ENCODE results near the gene PRRX2.

The PRRX2 gene

DNA sequence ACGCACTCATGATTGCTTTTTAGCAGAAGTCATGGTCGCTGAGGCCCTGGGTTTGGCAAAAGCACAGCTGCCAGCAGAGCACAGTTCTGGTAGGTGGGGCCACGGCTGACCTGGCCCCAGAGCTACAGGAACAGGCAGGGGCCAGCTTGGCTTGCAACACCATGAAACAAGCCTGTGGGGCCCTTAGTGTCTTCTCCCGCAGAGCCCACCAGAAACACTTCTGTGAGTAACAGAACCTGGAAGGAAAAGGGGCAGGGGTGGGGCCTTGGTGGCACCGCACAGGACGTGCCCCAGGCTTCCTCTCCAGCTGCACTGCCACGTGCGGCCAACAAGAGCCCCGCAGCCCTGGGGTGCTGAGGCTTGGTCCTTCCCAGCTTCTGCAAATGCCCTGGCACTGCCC lies 28.3 kb upstream of the PRRX2 start:
- no peak overlapping the region for H3K4me3 ChIP-seq (ENCODE audit: low read length)
- no peak overlapping the region for H3K9ac ChIP-seq (ENCODE audit: low read depth, low read length)
- H3K4me1 ChIP-seq (ENCODE audit: insufficient read depth, low read length) = peaks cover 2% of the 10 kb centered on the region; the same call in 1 of the 2 replicates
- WGBS = 93% methylated on average over 9 of the region's 9 CpGs
- no peak overlapping the region for H3K27ac ChIP-seq (ENCODE audit: low read depth, low read length)
- no peaks in the 10 kb centered on the region for H3K9me3 ChIP-seq (ENCODE audit: insufficient read depth, low read depth, low read length)
- peaks cover 68% of the 10 kb centered on the region for H3K36me3 ChIP-seq (ENCODE audit: insufficient read depth, low read length)
- H3K27me3 ChIP-seq (ENCODE audit: insufficient read depth, low read length) = no peaks in the 10 kb centered on the region

DNA sequence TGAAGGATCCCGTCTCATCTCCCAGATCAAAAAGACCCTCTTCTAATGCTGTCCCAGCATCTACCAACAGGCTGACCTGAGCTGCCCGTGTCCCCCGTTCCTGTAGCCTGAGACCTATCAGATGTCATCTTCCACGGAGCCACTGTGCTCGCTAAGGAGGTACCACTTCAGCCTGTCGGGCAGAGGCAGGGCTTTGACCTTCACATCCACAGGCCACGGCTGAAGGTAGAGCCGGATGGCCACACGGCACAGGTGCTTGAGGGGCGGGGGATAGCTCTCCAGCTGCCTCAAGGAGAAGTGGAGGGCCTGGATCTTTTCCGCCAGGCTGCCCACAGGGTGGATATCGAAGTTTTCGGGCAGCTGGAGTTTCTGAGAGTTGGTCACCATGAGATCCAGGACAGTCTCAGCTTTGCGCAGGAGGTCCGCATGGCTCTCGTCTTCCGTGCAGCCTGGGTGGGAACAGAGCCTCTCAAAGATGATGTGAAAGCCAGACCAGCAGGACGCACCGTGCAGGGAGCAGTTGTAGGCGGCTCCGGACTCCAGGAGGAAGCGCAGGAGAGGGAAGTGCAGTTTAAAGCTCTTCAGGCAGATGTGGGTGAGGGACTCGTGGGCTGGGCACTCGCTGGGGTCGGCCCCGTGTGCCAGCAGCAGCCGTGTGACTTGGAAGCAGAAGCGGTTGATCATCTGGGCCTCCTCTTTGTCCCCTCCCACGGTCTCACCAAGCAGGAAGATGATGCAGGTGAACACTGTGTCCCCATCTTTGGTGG lies 27.6 kb upstream of the PRRX2 start:
- peaks cover 61% of the 10 kb centered on the region for H3K36me3 ChIP-seq (ENCODE audit: insufficient read depth, low read length)
- no peaks in the 10 kb centered on the region for H3K27me3 ChIP-seq (ENCODE audit: insufficient read depth, low read length)
- no peak overlapping the region for H3K27ac ChIP-seq (ENCODE audit: low read depth, low read length)
- no peak overlapping the region for H3K9ac ChIP-seq (ENCODE audit: low read depth, low read length)
- H3K4me3 ChIP-seq (ENCODE audit: low read length) = no peak overlapping the region
- no peaks in the 10 kb centered on the region for H3K9me3 ChIP-seq (ENCODE audit: insufficient read depth, low read depth, low read length)
- peaks cover 2% of the 10 kb centered on the region; the same call in 1 of the 2 replicates for H3K4me1 ChIP-seq (ENCODE audit: insufficient read depth, low read length)
- 90% methylated on average over 29 of the region's 29 CpGs for WGBS

DNA sequence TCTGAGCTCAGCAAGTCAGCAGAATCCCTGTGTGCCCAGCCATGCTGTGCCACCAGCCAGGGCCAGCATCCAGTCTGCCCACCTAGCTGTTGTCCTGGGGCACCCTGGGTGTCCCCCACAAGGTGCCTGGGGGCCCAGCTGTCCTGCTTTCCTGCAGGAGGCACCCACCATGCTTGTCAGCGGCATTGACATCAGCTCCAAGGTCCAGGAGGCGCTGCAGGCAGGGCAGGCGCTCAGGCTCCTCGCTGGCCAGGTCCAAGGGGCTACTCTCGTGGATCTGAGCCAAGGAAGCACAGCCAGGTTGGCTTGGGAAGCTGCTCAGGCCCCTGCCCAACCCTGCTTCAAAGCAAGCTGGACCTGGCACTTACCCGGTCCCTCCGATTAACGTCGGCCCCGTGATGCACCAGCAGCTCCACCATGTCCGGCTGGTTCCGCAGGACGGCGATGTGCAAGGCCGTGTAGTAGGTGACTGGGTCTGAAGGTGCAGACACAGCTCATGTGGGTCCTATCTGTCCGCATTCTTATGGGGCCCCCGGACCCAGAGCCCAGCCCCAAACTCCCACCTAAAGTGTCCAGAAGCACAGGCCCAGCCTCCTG lies 26.3 kb upstream of the PRRX2 start:
- Histone ChIP-seq H3K27me3 (ENCODE audit: insufficient read depth, low read length) (no peaks in the 10 kb centered on the region), H3K4me1 (ENCODE audit: insufficient read depth, low read length) (peaks cover 2% of the 10 kb centered on the region; the same call in 1 of the 2 replicates), H3K9me3 (ENCODE audit: insufficient read depth, low read depth, low read length) (no peaks in the 10 kb centered on the region), H3K36me3 (ENCODE audit: insufficient read depth, low read length) (peaks cover 48% of the 10 kb centered on the region), H3K9ac (ENCODE audit: low read depth, low read length) (no peak overlapping the region), H3K27ac (ENCODE audit: low read depth, low read length) (no peak overlapping the region), H3K4me3 (ENCODE audit: low read length) (no peak overlapping the region)
- 95% methylated on average over 17 of the region's 17 CpGs for WGBS

DNA sequence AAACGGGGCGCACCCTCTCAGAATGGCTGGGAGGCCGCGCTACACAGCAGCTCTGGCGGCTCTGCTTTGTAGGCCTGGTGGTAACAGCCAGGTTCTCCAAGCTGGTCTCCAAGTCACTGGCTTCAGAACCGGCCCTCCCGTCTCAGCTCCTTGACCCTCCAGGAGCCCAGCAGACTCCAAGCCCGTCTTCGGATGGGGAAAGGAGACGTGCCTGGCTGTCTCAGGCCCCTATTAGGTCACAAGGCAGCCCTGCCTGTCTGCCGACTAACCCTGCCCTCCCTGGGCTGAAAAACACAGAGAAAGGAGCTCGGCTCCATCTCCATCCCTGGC lies 25.7 kb upstream of the PRRX2 start:
- Histone ChIP-seq H3K4me1 (ENCODE audit: insufficient read depth, low read length) (peaks cover 2% of the 10 kb centered on the region; the same call in 1 of the 2 replicates), H3K27me3 (ENCODE audit: insufficient read depth, low read length) (no peaks in the 10 kb centered on the region), H3K4me3 (ENCODE audit: low read length) (no peak overlapping the region), H3K36me3 (ENCODE audit: insufficient read depth, low read length) (peaks cover 42% of the 10 kb centered on the region), H3K27ac (ENCODE audit: low read depth, low read length) (no peak overlapping the region), H3K9me3 (ENCODE audit: insufficient read depth, low read depth, low read length) (no peaks in the 10 kb centered on the region), H3K9ac (ENCODE audit: low read depth, low read length) (no peak overlapping the region)
- 90% methylated on average over 12 of the region's 12 CpGs for WGBS

DNA sequence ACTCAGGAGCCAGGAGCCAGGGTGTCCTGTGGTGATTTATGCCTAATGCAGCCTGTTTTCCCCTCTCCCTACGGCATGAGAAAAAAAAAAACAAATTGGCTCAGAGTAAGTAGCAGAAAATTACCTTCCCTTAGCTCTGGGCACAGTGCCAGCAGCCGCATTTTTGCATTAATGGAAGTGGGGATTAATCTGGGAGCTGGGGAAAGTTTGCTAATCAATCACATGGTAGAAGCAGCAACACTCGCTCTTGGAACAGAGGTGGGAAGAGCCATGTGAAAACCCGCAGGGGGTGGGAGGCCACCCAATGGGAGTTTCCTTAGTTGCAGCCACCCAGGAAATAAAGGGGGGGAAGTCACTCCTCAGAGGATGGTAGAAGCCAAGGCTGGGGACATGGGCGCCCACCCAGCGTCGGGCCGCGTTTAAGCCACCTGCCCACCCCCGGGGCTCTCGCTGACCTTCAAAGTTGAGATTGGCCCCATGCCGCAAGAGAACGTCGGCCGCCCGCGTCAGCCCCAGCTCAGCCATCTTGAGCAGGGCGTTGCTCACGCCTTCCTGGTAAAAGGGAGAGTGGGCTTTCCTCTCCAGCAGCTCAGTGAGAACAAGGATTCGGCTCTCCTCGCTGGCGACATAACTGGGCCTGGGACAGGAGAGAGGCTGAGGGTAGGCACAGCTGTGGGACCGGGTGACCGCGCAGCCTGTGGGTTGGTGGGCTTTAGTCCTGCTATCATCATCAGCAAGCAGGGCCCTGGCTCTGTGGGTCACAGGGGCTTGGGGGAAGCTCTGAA lies 25.2 kb upstream of the PRRX2 start:
- 91% methylated on average over 25 of the region's 25 CpGs for WGBS
- Histone ChIP-seq H3K36me3 (ENCODE audit: insufficient read depth, low read length) (peaks cover 36% of the 10 kb centered on the region), H3K27ac (ENCODE audit: low read depth, low read length) (no peak overlapping the region), H3K27me3 (ENCODE audit: insufficient read depth, low read length) (no peaks in the 10 kb centered on the region), H3K9ac (ENCODE audit: low read depth, low read length) (no peak overlapping the region), H3K4me3 (ENCODE audit: low read length) (peak overlapping the region; percentile 95; the same call in 1 of the 2 replicates), H3K9me3 (ENCODE audit: insufficient read depth, low read depth, low read length) (no peaks in the 10 kb centered on the region), H3K4me1 (ENCODE audit: insufficient read depth, low read length) (peaks cover 2% of the 10 kb centered on the region; the same call in 1 of the 2 replicates)

DNA sequence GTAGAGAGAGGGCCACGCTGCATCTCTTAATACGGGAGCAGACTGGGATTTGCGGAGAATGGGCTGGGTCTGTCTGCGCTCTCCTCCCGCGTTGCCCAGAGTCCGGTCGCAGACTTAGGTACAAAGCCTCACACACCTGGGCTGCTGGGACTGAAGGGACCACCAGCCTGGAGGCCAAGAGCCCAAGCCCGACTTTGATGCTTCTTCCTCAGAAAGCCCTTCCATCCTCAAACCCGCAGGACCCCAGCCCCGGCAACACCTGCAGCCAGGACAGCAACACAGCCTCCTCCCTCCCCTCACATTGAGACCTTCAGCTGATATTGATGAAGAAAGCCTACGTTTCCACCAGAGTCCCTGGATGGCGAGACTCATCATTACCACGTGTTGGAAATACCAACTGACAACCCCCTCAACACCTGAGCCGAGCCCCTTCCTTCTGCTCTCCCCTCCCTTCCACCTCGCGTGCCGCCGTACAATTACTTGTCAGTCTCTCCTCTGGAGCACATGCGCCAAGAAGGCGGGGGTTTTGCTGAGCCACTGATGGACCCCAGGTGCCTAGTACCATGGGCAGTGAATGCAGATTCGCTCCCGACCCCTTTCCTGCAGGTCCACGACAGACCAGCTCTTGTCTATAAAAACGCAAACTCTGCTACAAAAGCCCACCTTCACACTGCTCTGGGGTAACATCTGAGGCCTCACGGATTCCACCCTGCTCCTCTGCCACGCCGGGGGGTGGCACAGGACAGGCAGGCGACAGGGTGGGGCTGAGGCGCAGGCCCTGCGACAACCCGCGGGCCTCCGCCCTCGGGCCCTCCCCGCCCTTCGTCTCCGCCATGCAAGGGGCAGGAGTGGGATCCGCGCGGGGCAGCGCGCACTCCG lies 24.3 kb upstream of the PRRX2 start:
- Histone ChIP-seq H3K9me3 (ENCODE audit: insufficient read depth, low read depth, low read length) (no peaks in the 10 kb centered on the region), H3K36me3 (ENCODE audit: insufficient read depth, low read length) (peaks cover 30% of the 10 kb centered on the region), H3K27me3 (ENCODE audit: insufficient read depth, low read length) (no peaks in the 10 kb centered on the region), H3K4me1 (ENCODE audit: insufficient read depth, low read length) (peaks cover 2% of the 10 kb centered on the region; the same call in 1 of the 2 replicates), H3K4me3 (ENCODE audit: low read length) (peak overlapping the region; percentile 95), H3K27ac (ENCODE audit: low read depth, low read length) (no peak overlapping the region), H3K9ac (ENCODE audit: low read depth, low read length) (peak overlapping the region; percentile 80)
- WGBS = 27% methylated on average over 44 of the region's 44 CpGs

DNA sequence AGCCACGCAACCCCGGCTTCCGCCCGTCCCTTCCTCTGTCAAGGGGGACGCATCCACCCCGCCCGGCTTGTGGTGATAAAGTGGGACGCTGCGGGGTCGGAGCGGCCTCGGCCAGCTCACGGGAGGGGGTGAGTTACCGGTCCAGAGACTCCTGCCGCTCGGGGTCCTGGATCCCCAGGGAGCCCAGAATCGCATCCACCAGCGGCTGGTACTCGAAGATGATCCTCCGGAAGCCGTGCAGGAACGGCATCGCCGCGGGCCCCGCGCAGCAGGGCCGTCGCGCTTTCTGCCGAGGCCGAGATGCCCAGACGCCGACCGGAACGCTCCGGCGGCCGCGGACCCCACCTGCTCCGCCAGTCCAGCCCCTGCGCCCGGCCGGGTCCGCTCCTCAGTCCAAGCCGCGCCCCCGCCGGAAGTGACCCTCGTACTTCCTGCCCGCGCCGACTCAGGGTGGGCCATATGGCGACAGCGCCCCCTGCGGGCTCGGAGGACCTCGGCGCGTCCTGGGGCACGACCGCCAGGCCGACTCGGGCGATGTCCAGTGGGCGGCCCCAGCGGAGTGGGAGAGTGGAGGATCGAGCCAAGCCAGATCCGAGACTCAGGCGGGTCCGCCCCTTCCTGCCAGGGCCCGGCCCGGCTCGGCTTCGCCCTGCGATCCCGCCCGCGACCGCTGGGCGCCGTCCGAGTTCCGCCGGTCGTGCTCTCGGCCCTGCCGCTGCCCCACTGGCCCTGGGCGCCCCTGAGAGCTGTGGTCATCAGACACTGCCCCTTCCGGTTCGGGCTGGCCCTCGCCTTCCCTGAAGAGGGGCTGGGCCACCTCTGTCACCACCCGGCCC lies 23.5 kb upstream of the PRRX2 start, which contains the start of gene ASB6:
Gene ASB6, minus strand, starts transcription at position 402 of the 836 bp plus-strand sequence. Its CDS starts 152 bp downstream, at position 250.
- H3K27me3 ChIP-seq (ENCODE audit: insufficient read depth, low read length) = no peaks in the 10 kb centered on the region
- H3K27ac ChIP-seq (ENCODE audit: low read depth, low read length) = peak within 1 kb of the TSS; percentile 52
- H3K9me3 ChIP-seq (ENCODE audit: insufficient read depth, low read depth, low read length) = no peaks in the 10 kb centered on the region
- peak within 1 kb of the TSS; percentile 95 for H3K4me3 ChIP-seq (ENCODE audit: low read length)
- peaks cover 25% of the 10 kb centered on the region for H3K36me3 ChIP-seq (ENCODE audit: insufficient read depth, low read length)
- H3K9ac ChIP-seq (ENCODE audit: low read depth, low read length) = peak within 1 kb of the TSS; percentile 80
- WGBS = under 1% methylated on average over 93 of the region's 93 CpGs
- peaks cover 2% of the 10 kb centered on the region; the same call in 1 of the 2 replicates for H3K4me1 ChIP-seq (ENCODE audit: insufficient read depth, low read length)

DNA sequence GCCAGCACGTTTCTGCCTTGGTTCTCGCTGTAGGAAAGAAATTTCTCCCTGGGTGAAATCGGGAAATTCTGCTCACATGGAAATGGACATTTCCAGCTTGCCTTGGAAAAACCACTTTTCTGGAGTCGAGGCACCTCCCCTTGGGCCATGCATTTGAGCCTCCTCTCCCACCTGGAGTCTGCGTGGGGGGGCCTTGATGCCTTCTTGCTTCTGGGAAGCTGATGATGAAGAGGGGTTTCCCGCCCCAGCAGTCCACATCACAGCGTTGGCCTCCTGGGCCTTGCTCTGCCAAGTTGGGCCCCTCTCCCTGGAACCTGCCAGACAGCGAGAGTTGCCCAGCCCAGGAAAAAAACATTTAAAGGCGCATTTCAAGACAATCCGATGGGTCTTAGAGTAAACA lies 21.7 kb upstream of the PRRX2 start:
- H3K27me3 ChIP-seq (ENCODE audit: insufficient read depth, low read length) = no peaks in the 10 kb centered on the region
- peaks cover 8% of the 10 kb centered on the region for H3K36me3 ChIP-seq (ENCODE audit: insufficient read depth, low read length)
- peaks cover 2% of the 10 kb centered on the region; the same call in 1 of the 2 replicates for H3K4me1 ChIP-seq (ENCODE audit: insufficient read depth, low read length)
- H3K9me3 ChIP-seq (ENCODE audit: insufficient read depth, low read depth, low read length) = no peaks in the 10 kb centered on the region
- no peak overlapping the region for H3K27ac ChIP-seq (ENCODE audit: low read depth, low read length)
- WGBS = 92% methylated on average over 8 of the region's 10 CpGs
- H3K9ac ChIP-seq (ENCODE audit: low read depth, low read length) = no peak overlapping the region
- H3K4me3 ChIP-seq (ENCODE audit: low read length) = no peak overlapping the region

DNA sequence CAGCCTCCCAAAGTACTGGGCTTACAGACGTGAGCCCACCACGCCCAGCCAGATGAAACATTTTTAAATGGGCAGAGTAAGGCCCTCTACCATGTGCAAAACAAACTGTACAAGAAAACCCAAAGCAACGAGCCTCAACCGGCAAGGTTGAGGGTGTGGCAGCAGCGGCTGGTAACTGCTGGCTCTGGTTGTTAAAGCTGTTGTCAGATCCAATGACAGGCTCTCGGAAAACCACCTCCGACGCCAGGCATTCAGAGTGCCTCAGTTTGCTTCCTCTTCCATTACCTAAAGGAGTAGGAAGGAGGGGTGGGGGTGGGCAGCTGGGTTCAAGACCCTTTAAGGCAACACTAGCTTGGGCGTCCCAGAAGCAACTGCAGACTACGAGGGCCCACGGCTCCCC lies 21.1 kb upstream of the PRRX2 start:
- Histone ChIP-seq H3K36me3 (ENCODE audit: insufficient read depth, low read length) (0 out of 2 replicates have a peak, but pooled peaks cover 1% of the 10 kb centered on the region), H3K27ac (ENCODE audit: low read depth, low read length) (no peak overlapping the region), H3K9me3 (ENCODE audit: insufficient read depth, low read depth, low read length) (no peaks in the 10 kb centered on the region), H3K9ac (ENCODE audit: low read depth, low read length) (no peak overlapping the region), H3K4me3 (ENCODE audit: low read length) (no peak overlapping the region), H3K27me3 (ENCODE audit: insufficient read depth, low read length) (no peaks in the 10 kb centered on the region), H3K4me1 (ENCODE audit: insufficient read depth, low read length) (peaks cover 2% of the 10 kb centered on the region; the same call in 1 of the 2 replicates)
- 92% methylated on average over 11 of the region's 11 CpGs for WGBS

DNA sequence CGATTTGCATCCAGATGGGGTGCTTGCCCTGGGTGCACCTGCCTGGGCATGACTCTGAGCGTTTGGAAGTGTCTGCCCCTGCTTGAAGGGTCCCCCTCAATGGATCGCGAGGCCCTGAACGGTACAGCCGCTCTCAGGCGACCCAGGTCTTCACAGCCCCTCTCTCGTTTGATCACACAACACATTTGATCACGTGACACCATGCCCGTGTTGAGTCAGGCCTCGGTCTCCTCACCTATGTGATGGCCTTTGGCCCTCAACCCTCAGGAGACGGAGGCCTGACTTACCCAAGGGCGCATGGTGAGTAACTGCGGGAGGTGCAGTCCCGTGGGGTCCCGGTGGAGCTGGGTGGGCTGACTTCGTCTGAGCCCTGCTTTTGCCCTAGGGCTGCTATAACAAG lies 20.5 kb upstream of the PRRX2 start:
- no peaks in the 10 kb centered on the region for H3K27me3 ChIP-seq (ENCODE audit: insufficient read depth, low read length)
- 88% methylated on average over 17 of the region's 17 CpGs for whole genome bisulfite sequencing
- H3K9ac ChIP-seq (ENCODE audit: low read depth, low read length) = no peak overlapping the region
- H3K27ac ChIP-seq (ENCODE audit: low read depth, low read length) = no peak overlapping the region
- H3K4me1 ChIP-seq (ENCODE audit: insufficient read depth, low read length) = peaks cover 2% of the 10 kb centered on the region; the same call in 1 of the 2 replicates
- no peaks in the 10 kb centered on the region for H3K9me3 ChIP-seq (ENCODE audit: insufficient read depth, low read depth, low read length)
- H3K4me3 ChIP-seq (ENCODE audit: low read length) = no peak overlapping the region
- no peaks in the 10 kb centered on the region for H3K36me3 ChIP-seq (ENCODE audit: insufficient read depth, low read length)
